ENCODE measurements around the gene GUCD1. TPM values are rescaled to one million over a fixed set of nuclear protein-coding genes. Genes with fewer than 3 reads are reported as not detected.

GUCD1 gene
- total RNA-seq, 1 donor from 2014 or later: 267 TPM

- DNase-seq (ENCODE audit: low read depth, low spot score): no peak
Measured at GRCh38 chr22:24590596-24591173, 35.7 kb upstream of the GUCD1 start.

GRCh38 chr22:24589518-24590030 is 34.6 kb upstream of the GUCD1 start:
- no peak for DNase-seq (ENCODE audit: low read depth, low spot score)

GRCh38 chr22:24588757-24589481 is 34.0 kb upstream of the GUCD1 start:
- no peak for DNase-seq (ENCODE audit: low read depth, low spot score)

GRCh38 chr22:24588381-24588756 is 33.4 kb upstream of the GUCD1 start:
- no peak for DNase-seq (ENCODE audit: low read depth, low spot score)

- DNase-seq (ENCODE audit: low read depth, low spot score): no peak
Measured at GRCh38 chr22:24587948-24588347, 33.0 kb upstream of the GUCD1 start.

GRCh38 chr22:24587251-24587650 is 32.3 kb upstream of the GUCD1 start:
- no peak for DNase-seq (ENCODE audit: low read depth, low spot score)

GRCh38 chr22:24585927-24586546 is 31.1 kb upstream of the GUCD1 start:
- no peak for DNase-seq (ENCODE audit: low read depth, low spot score)

GRCh38 chr22:24585461-24585860 is 30.5 kb upstream of the GUCD1 start:
- no peak for DNase-seq (ENCODE audit: low read depth, low spot score)

GRCh38 chr22:24584871-24585411 is 30.0 kb upstream of the GUCD1 start:
- DNase-seq (ENCODE audit: low read depth, low spot score): no peak

- no peak for DNase-seq (ENCODE audit: low read depth, low spot score)
Measured at GRCh38 chr22:24584166-24584790, 29.3 kb upstream of the GUCD1 start.

- DNase-seq (ENCODE audit: low read depth, low spot score): no peak
Measured at GRCh38 chr22:24583221-24584165, 28.6 kb upstream of the GUCD1 start.

GRCh38 chr22:24582056-24582814 is 27.3 kb upstream of the GUCD1 start:
- DNase-seq (ENCODE audit: low read depth, low spot score): no peak

- no peak for DNase-seq (ENCODE audit: low read depth, low spot score)
Measured at GRCh38 chr22:24580276-24580675, 25.3 kb upstream of the GUCD1 start.

GRCh38 chr22:24579258-24579601 is 24.3 kb upstream of the GUCD1 start:
- DNase-seq (ENCODE audit: low read depth, low spot score): no peak

GRCh38 chr22:24578355-24579257 is 23.7 kb upstream of the GUCD1 start:
- no peak for DNase-seq (ENCODE audit: low read depth, low spot score)

GRCh38 chr22:24576778-24577177 is 21.8 kb upstream of the GUCD1 start:
- no peak for DNase-seq (ENCODE audit: low read depth, low spot score)

GRCh38 chr22:24571266-24571665 is 16.3 kb upstream of the GUCD1 start:
- DNase-seq (ENCODE audit: low read depth, low spot score): no peak

GRCh38 chr22:24567668-24568067 is 12.7 kb upstream of the GUCD1 start:
- DNase-seq (ENCODE audit: low read depth, low spot score): no peak

- DNase-seq (ENCODE audit: low read depth, low spot score): no peak
Measured at GRCh38 chr22:24566899-24567511, 12.1 kb upstream of the GUCD1 start.

Measured in pulmonary artery endothelial cell (primary cell).